Body of pancreas (tissue), 4 donors: ENCODE results near the gene GPBP1L1. TPM values are rescaled to one million over a fixed set of nuclear protein-coding genes. Genes with fewer than 3 reads are reported as not detected.
A peak's percentile ranks its signal among the peaks of the same experiment; 100 is the strongest.

ENCODE experiments used
- ATAC-seq: fragments of 150-250 bp; one replicate; pipeline ENCODE4 v1.9.1; 2016
- DNase-seq, 4 donors: peaks; one replicate each; pipeline ENCODE4 v3.0.0-alpha.2; 2019
- H3K27ac ChIP-seq, 4 donors: fragments of 200-600 bp; sonication (generic); 1 replicate in 3 of 4; 2 replicates in 1 of 4; pipeline versions ENCODE4 v1.5.1 to v1.6.1; 2016 to 2019; ENCODE audit warnings: mild to moderate bottlenecking in 1 of 4, mixed read lengths in 1 of 4, moderate library complexity in 1 of 4
- H3K27me3 ChIP-seq, 2 donors: fragments of 200-600 bp; sonication (generic); one replicate each; pipeline ENCODE4 v1.6.0; 2016; ENCODE audit warnings: mild to moderate bottlenecking in 1 of 2
- H3K36me3 ChIP-seq, 2 donors: fragments of 200-600 bp; sonication (generic); replicated peaks in 1 of 2; 2 replicates each; pipeline ENCODE4 v1.5.1; 2016; ENCODE audit warnings: low read depth in 2 of 2; ENCODE audit not compliant: insufficient read depth in 1 of 2
- H3K4me1 ChIP-seq: fragments of 200-600 bp; sonication (generic); one replicate; pipeline ENCODE4 v1.6.0; 2016
- H3K4me3 ChIP-seq, 2 donors: fragments of 200-600 bp; sonication (generic); 1 replicate in 1 of 2; 2 replicates in 1 of 2; pipeline ENCODE4 v1.5.1; 2016 to 2019
- H3K9me3 ChIP-seq, 3 donors: fragments of 200-600 bp; sonication (generic); 1 replicate in 2 of 3; 2 replicates in 1 of 3; pipeline ENCODE4 v1.5.1; 2016
- CTCF ChIP-seq, 7 experiments: fragments of 450-650 bp in 4 of 7; fragments of 200-600 bp in 3 of 7; sonication (generic) in 3 of 7; IDR thresholded peaks; one replicate each; pipeline ENCODE4 v1.5.1; 2016 to 2019; ENCODE audit warnings: antibody characterized with exemption in 7 of 7
- POLR2A ChIP-seq, 3 donors: fragments of 450-650 bp; IDR thresholded peaks; one replicate each; pipeline ENCODE4 v1.6.1; 2016; ENCODE audit warnings: antibody characterized with exemption in 3 of 3, mild to moderate bottlenecking in 2 of 3
- WGBS, 2 donors: methylation state at CpG; one replicate each; pipeline ENCODE4 v1.1.5; 2017; 5-methylcytosine and 5-hydroxymethylcytosine counted together
- intact Hi-C: fragments of 100-400 bp; cut with DNase I; formaldehyde crosslinking; loops from one replicate; pipeline ENCODE4 v1.15.1; 2023
- small RNA-seq: library from RNA; depleted of rRNA; stranded (forward); fragments of <200 nt; gene quantifications from one replicate; pipeline ENCODE3, GENCODE V24; 2016
- total RNA-seq, 2 donors: library from RNA; depleted of rRNA; stranded (reverse); fragments of >200 nt; gene quantifications; one replicate each; pipeline ENCODE4 v1.1.0, GENCODE V29; 2016

Gene GPBP1L1
- total RNA-seq, 2 donors from 2014 or later = 61.0 to 90.0 TPM

- DNase-seq (peak; percentile 96 to 98 (median 96)), ATAC-seq (peak; percentile 88)
- WGBS, 2 donors = 0 to 1% methylated on average over 1 to 19 of the region's 19 CpGs
- H3K9me3 ChIP-seq = no peaks in the 10 kb centered on the region
- TF ChIP-seq CTCF (IDR thresholded peaks at IDR 0.05) = no peak
- no peak for TF ChIP-seq POLR2A (IDR thresholded peaks at IDR 0.05)
- H3K27ac ChIP-seq = peak overlapping the region; percentile 73 to 96 (median 89)
- H3K4me1 ChIP-seq = peaks cover 22% of the 10 kb centered on the region
- no peaks in the 10 kb centered on the region for H3K36me3 ChIP-seq
- H3K27me3 ChIP-seq = no peaks in the 10 kb centered on the region
- intact Hi-C loops = no loop called here
- H3K4me3 ChIP-seq = peak overlapping the region; percentile 75 to 83
Measured at GRCh38 chr1:45583264-45583665, 103.1 kb downstream of the GPBP1L1 start.

Small RNAs within 50 kb of the gene (small RNA-seq; reads per million reads assigned to genes)
- gene AL355480.1 (not detected), gene AL355480.2 (not detected), gene AL355480.3 (not detected), gene AL355480.4 (not detected)

Other genes starting within 250 kb of the GPBP1L1 start
- 1 to 10 TPM in 1 of 2 donors, under 1 TPM in 1; 0.33 to 3.6 TPM for gene TESK2, start 195.4 kb downstream of the GPBP1L1 start, total RNA-seq
- under 1 TPM; 0.66 to 0.78 TPM for gene CCDC163, start 186.5 kb downstream of the GPBP1L1 start, total RNA-seq
- gene MMACHC, start 186.2 kb downstream of the GPBP1L1 start, total RNA-seq = 10 to 100 TPM in 1 of 2 donors, 1 to 10 TPM in 1; 2.3 to 18.1 TPM
- 100 to 1,000 TPM in 1 of 2 donors, 10 to 100 TPM in 1; 64.6 to 103 TPM for gene PRDX1, start 164.6 kb downstream of the GPBP1L1 start, total RNA-seq
- 10 to 100 TPM; 77.8 to 90.5 TPM for gene AKR1A1, start 135.7 kb downstream of the GPBP1L1 start, total RNA-seq
- 10 to 100 TPM; 31.0 to 39.2 TPM for gene NASP, start 102.5 kb downstream of the GPBP1L1 start, total RNA-seq
- gene CCDC17, start 62.5 kb downstream of the GPBP1L1 start, total RNA-seq = 1 to 10 TPM; 3.6 to 7.3 TPM
- 10 to 100 TPM; 11.9 to 12.5 TPM for gene TMEM69, start 1.6 kb upstream of the GPBP1L1 start, total RNA-seq
- gene IPP, start 64.1 kb upstream of the GPBP1L1 start, total RNA-seq = 1 to 10 TPM; 7.5 to 7.9 TPM
- 1 to 10 TPM; 9.9 TPM for gene MAST2, start 117.1 kb upstream of the GPBP1L1 start, total RNA-seq